Activated CD8-positive, alpha-beta memory T cell treated with anti-CD3 and anti-CD28 coated beads for 1 hour (primary cell): ENCODE results near the gene DCN.

Experiments used
- DNase-seq, 2 donors: peaks; one replicate each; pipeline ENCODE4 v3.0.0-alpha.2; 2020; ENCODE audit warnings: low read depth in 1 of 2; ENCODE audit errors: extremely low read depth in 1 of 2

Gene DCN

DNA sequence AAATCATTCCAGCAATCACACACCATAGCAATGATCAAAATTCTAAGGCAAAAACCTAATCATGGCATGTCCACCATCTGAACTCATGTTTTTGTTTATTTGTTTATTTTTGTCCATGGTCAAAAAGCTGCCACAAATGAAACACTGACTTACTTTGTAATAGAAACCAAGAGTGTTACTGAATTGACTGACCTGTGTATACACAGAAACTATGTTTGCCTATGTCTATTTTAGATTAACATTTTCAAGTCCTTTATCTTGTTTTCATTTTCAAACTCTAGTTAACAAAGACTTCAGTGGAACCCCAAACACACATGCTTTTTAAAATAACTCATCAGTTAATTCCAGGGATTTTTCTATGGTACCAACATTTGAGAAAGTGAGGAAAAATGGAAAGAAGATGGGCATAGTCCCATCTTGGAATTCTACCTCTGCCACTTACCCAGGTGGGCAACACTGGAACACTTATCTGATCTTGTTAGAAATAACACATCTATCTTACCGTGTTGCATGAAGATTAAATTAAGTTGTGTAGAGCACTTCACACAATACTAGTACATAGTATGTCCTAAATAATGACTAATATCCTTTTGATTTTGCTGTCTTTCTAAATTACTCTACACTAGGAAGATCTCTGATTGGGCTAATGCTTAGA lies 77.7 kb downstream of the DCN start:
- DNase-seq = no peak

DNA sequence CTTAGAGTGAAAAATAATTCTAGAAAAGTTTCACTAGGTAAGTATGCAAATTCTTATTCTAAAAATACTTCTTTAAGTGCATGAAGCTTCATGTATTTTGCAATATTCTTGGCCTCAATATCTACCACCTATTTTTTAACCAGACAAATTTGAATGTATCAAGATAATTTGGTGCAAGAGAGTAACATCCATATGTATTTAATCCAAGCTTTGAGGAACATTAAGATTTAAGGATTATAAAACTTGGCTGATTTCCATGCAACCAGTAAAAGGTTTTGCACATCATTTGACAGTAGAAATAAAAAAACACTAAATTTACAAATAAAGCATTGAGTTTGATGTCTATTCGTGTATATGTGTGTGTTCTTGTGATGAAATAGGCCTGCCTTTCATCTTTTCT lies 79.0 kb downstream of the DCN start:
- DNase-seq = no peak

DNA sequence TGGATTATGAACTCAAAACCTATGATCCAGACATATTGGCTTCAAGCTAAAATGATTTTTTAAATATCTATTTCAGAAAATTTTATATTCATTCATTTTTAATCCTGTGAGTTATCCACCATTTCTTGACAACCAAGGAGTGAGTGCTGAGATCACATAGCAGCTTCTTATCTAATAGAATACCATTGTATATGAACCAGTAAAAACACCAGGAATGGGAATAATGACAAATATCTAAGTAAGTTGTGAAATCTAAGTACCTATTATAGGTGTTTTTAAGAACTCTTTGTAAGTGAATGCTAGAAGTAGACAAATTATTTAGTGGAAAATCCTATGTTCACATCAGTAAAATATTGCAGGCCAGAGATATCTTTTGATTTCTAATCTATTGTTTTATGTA lies 79.5 kb downstream of the DCN start:
- DNase-seq = no peak

DNA sequence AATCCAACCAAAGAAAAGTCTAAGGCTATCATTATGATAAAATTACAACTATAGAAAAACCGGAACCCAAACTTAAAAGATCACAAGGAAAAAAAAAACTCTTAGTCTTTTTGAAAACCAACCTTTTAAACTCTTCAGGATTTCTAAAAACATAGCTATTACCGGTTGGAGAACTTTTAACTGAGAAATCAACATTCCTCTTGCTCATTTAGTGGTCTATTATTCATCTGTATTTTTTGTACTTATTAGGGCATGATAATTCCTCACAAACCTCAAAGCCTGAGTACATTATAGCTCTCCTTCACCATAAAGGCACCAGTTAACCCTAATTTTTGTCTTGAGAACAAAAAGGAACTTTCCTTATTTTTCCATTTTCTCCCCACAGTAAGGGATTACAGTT lies 81.7 kb downstream of the DCN start:
- no peak for DNase-seq

DNA sequence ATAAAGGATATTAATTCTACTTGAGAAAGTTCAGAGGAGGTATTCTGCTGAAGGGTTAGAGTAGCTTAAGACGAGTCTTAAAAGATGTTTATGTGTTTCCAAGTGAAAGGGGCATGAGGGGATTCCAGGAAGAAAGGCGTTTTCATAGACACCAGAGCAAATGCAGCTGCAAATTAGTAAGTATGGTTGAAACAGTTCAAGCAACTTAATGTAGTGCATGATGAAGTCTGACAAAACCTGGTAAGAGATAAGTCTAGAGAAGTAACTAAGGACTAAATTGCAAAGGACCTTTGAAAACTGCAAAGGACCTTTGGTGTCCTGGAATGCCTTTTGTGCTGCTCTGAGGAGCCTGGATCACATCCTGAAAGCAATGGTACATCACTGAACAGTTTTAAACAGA lies 82.8 kb downstream of the DCN start:
- DNase-seq = no peak

DNA sequence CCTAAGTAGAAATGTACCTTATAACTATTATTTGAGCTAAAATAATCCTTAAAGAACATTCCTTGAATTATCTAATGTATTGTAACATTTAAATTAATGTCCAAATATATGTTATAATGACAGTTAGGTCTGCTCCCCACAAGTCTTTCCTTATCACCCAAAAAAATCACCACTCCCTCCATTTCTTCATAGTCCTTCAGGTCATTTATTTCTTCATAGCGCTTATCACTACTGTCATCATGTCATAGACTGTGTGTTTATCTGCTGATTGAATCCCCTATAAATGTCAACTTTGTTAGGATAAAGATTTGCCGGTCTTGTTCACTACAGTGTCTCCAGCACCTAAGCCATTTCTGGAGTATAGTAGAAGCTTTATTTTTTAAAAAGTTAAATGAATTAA lies 83.3 kb downstream of the DCN start:
- DNase-seq = no peak

DNA sequence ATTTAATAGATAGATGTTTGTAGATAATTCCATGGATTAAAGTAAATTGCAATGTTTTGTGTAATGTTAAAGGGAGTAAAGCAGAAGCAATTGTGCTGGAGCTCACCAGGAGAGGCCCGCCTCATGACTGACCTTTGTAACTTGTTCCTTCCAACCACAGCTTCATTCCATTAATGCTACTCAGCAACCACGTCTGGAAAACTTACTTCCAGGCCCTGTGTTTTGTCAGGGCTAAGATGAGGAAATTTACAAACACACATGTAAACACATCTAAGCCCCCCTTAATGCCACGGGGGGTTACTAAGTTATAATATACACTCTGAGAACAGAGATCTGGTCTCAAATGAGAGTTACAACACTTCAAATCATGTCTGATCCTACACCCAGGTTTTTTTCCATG lies 83.7 kb downstream of the DCN start:
- DNase-seq = no peak

DNA sequence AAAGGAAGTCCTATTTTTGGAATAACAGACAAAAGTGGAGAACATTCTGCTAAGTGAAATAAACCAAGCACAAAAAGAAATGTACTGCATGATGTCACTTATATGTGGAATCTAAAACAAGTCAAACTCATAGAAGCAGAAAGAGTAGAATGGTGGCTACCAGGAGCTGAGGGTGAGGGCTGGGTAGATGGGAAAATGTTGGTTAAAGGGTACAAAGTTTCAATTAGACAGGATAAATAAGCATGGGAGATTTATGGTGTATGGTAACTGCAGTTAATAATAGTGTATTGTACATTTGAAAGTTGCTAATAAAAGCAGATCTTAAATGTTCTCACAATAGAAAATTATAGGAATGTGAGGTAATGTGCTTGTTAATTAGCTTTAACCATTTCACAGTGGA lies 84.2 kb downstream of the DCN start:
- DNase-seq = no peak

DNA sequence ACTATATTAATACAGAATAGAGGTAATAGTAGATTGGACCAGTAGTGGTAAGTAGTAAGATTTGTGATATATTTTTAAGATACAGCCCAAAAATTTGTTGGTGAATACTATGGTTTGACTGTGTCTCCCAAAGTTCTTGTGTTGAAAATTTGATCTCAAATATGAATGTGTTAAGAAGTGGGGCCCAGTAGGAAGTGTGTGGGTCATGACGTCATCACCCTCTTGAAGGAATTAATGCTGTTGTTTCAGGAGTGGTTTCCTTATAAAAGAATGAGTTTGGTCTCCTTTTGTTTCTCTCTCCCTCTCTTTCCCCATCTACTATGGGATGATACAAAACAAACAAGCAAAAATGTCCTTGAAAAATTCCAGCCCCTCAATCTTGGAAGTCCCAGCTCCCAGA lies 87.7 kb downstream of the DCN start:
- DNase-seq = no peak

DNA sequence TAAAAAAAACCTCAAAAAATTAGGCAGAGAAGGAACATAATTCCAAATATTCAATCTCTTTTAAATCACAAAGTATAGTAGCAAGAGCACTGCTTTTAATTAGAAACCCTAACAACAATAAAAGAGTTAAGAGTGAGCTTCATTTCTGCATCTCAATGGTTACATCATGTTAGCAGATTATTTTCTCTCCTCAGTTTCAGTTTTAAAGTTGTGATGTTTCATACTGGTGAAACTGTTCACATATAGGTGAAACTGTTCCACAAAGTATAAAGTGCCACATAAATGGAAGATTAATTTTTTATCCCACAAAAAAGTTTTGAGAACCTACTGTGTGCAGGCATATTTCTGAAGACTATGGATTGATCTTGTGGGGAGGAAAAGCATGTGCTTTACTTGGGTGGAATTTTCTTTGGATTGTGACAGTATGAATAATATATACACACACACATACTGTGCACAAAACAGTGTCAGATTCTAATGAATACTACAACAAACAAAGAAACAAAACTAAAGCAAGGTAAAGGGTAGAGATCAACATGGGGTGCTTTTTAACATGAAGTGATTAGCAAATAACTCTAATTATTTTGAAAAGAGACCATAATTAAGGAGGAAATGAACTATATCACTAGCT lies 88.5 kb downstream of the DCN start:
- DNase-seq = no peak

DNA sequence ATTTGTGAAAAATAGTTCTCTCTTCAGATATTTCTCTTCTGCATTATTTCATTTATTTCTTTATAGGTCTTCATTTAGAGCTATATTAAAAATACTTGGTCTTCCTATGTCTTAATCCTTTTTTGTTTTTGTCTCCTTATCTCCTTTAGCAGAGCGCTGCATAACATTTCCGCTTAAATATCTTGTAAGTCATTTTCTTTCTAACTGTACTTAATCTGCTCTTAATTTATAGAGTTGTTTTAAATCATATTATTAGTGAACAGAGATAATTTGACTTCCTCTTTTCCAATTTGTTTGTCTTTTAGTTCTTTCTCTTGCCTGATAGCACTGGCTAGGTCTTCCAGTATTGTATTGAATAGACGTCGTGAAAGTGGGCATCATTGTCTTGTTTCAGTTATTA lies 89.3 kb downstream of the DCN start:
- no peak for DNase-seq

DNA sequence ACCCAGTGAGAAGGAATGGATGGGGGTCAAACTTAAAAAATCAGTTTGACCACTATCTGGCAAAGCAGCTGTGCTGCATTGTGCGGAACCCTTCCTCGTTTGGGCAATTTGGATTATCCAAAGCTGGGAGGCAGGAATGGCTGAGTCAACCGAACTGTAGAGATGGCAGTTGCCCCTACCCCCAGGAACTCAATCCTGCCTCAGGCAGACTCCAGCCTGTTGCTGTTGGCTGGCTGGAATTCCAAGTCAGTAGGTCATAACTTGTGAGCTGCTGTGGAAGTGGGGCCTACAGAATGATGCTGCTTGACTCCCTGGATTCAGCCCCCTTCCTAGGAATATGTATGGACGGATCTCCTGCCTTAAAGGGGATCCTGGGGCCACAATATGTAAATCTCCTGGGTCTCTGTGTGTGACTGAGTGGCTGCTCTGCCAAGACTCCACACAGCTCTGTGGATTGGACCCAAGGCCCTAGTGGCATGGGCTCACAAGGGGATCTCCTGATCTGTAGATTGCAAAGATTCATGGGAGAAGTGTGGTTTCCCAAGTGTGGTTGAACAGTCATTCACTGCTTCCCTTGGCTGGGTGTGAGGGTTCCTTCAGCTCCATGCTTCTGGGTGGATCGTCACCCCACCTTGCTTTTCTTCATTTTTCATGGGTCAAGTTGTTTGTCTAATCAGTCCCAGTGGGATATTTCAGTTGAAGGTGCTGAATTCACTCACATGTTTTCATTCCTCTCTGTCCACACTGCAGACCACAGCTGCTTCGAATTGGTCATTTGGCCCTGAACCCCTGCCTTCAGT lies 90.5 kb downstream of the DCN start:
- DNase-seq = no peak
